Duodenal mucosa (tissue), 2 donors: ENCODE results near the gene CWC25.

Experiments
- H3K27ac ChIP-seq: one replicate; pipeline ENCODE4 v1.7.0; 2013; ENCODE audit warnings: low read depth, low read length
- H3K27me3 ChIP-seq, 2 donors: one replicate each; pipeline ENCODE4 v1.7.0; 2013; ENCODE audit warnings: low read length in 2 of 2, control low read depth in 1 of 2; ENCODE audit not compliant: insufficient read depth in 2 of 2, control insufficient read depth in 1 of 2
- H3K36me3 ChIP-seq, 2 donors: one replicate each; pipeline ENCODE4 v1.7.0; 2013; ENCODE audit warnings: low read length in 2 of 2, control low read depth in 1 of 2; ENCODE audit not compliant: insufficient read depth in 2 of 2, control insufficient read depth in 1 of 2
- H3K4me1 ChIP-seq, 2 donors: one replicate each; pipeline ENCODE4 v1.7.0; 2013; ENCODE audit warnings: low read length in 2 of 2, control low read depth in 1 of 2; ENCODE audit not compliant: insufficient read depth in 2 of 2, control insufficient read depth in 1 of 2
- H3K4me3 ChIP-seq, 2 donors: one replicate each; pipeline ENCODE4 v1.7.0; 2013; ENCODE audit warnings: low read length in 2 of 2, low read depth in 1 of 2
- H3K9ac ChIP-seq, 2 donors: one replicate each; pipeline ENCODE4 v1.7.0; 2013; ENCODE audit warnings: low read length in 2 of 2, low read depth in 1 of 2
- H3K9me3 ChIP-seq, 2 donors: one replicate each; pipeline ENCODE4 v1.7.0; 2013; ENCODE audit warnings: low read length in 2 of 2, control low read depth in 1 of 2; ENCODE audit not compliant: control insufficient read depth in 1 of 2

The CWC25 gene

GRCh38 chr17:38851434-38851833 lies 26.3 kb upstream of the CWC25 start:
- peak overlapping the region; percentile 81 to 98 for H3K4me3 ChIP-seq
- H3K9ac ChIP-seq, result peak overlapping the region; percentile 86 to 93
- H3K9me3 ChIP-seq, result no peaks in the 10 kb centered on the region
- peaks cover 16 to 30% of the 10 kb centered on the region in 2 donors for H3K4me1 ChIP-seq
- H3K27ac ChIP-seq, result no peak overlapping the region
- H3K27me3 ChIP-seq, result no peaks in the 10 kb centered on the region
- H3K36me3 ChIP-seq, result peaks cover 28 to 54% of the 10 kb centered on the region in 2 donors

DNA sequence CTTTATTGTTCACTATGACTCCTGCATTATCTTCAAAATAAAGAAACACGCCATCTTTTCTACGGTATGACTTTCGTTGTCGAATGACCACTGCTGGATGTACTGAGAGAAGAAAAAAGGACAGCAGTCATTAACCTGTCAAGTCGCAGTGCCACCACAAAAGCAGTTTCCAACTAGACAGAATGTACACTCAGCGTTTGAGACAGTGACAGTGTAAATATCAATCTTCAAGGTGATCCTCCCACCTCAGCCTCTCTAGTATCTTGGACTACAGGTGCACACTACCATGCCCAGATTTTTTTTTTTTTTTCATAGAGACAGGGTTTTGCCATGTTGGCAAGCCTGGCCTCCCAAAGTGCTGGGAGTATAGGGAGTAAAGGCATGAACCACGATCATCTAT lies 25.3 kb upstream of the CWC25 start:
- Histone ChIP-seq H3K9ac (no peak overlapping the region), H3K4me1 (peaks cover 16 to 30% of the 10 kb centered on the region in 2 donors), H3K9me3 (no peaks in the 10 kb centered on the region), H3K4me3 (no peak overlapping the region), H3K27me3 (no peaks in the 10 kb centered on the region), H3K36me3 (peaks cover 28 to 54% of the 10 kb centered on the region in 2 donors), H3K27ac (no peak overlapping the region)

DNA sequence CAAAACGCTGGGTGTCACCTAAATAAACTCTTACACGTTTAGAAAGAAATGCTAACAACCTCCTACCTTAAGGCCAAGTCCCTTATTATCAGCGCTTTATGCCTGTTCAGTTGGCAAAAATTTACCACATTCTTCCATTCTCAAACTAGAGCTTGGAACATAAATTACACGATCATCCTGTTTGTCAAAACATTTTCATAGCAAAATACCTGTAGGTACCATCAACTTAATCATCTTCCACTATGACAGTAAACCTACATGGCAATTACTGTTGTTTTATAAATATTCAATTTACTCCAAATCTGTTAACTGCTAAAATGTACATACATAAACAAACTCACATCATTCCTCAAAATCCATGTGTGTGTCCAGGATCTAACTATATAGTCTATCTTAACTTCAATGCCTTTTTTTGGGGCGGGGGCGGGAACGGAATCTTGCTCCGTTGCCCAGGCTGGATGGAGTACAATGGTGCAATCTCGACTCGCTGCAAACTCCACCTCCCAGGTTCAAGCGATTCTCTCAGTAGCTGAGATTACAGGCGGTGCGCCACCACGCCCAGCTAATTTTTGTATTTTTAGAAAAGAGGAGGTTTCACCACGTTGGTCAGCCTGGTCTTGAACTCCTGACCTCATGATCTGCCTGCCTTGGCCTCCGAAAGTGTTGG lies 24.0 kb upstream of the CWC25 start:
- peaks cover 28 to 54% of the 10 kb centered on the region in 2 donors for H3K36me3 ChIP-seq

DNA sequence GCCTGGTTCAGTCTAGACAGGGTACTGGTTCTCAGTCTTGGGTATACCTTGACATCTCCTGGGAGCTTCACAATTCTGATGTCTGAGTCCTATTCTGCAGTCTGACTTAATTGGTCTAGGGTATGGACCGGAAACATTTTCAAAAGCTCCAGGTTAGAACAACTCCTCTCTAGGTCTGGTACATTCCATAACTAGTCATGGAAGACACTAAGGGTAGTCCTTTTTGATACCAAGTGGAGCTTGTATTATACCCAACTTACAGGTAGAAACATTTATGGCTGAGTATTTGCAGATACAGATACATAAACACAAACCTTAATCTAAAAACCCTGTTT lies 23.4 kb upstream of the CWC25 start:
- Histone ChIP-seq H3K27ac (no peak overlapping the region), H3K36me3 (peaks cover 28 to 54% of the 10 kb centered on the region in 2 donors)

More for the DNA sequence above, 24.0 kb upstream of the CWC25 start:
- Histone ChIP-seq H3K27ac (no peak overlapping the region), H3K9ac (no peak overlapping the region), H3K4me1 (peaks cover 16 to 26% of the 10 kb centered on the region in 2 donors), H3K4me3 (no peak overlapping the region), H3K27me3 (no peaks in the 10 kb centered on the region), H3K9me3 (no peaks in the 10 kb centered on the region)

GRCh38 chr17:38844261-38844757 lies 19.2 kb upstream of the CWC25 start:
- Histone ChIP-seq H3K27me3 (no peaks in the 10 kb centered on the region), H3K9me3 (no peaks in the 10 kb centered on the region), H3K4me1 (no peaks in the 10 kb centered on the region), H3K36me3 (peaks cover 13 to 20% of the 10 kb centered on the region in 2 donors), H3K9ac (no peak overlapping the region), H3K27ac (no peak overlapping the region), H3K4me3 (no peak overlapping the region)

More for the DNA sequence above, 23.4 kb upstream of the CWC25 start:
- Histone ChIP-seq H3K4me1 (peaks cover 16 to 26% of the 10 kb centered on the region in 2 donors), H3K4me3 (no peak overlapping the region), H3K27me3 (no peaks in the 10 kb centered on the region), H3K9ac (no peak overlapping the region), H3K9me3 (no peaks in the 10 kb centered on the region)

DNA sequence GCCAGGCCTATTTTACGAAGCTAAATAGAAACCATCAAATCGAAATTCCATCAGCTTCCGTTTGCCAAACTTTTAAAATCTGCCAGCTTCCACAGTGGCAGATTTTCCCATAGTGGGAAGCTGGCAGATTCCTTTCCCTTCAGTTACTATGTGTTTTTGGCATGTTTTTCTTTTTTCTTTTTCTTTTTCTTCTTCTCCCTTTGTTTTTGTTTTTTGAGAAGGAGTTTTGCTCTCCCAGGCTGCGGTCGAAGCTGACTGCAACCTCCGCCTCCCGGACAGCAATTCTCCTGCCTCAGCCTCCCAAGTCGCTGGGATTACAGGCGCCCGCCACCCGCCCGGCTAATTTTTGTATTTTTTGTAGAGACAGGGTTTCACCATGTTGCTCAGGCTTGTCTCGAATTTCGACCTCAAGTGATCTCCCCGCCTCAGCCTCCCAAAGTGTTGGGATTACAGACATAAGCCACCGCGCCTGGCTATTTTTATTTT lies 684 bp upstream of the CWC25 start:
- H3K27me3 ChIP-seq, result no peaks in the 10 kb centered on the region
- H3K9me3 ChIP-seq, result no peaks in the 10 kb centered on the region
- peaks cover 14 to 19% of the 10 kb centered on the region in 2 donors for H3K4me1 ChIP-seq
- H3K4me3 ChIP-seq, result peak overlapping the region; percentile 98
- H3K9ac ChIP-seq, result peak overlapping the region; percentile 95 to 98
- peaks cover 3 to 8% of the 10 kb centered on the region in 2 donors for H3K36me3 ChIP-seq
- H3K27ac ChIP-seq, result peak overlapping the region; percentile 97

GRCh38 chr17:38815576-38816193 lies 9.4 kb downstream of the CWC25 start:
- no peak overlapping the region for H3K4me3 ChIP-seq
- no peak overlapping the region for H3K9ac ChIP-seq
- H3K9me3 ChIP-seq, result no peaks in the 10 kb centered on the region
- H3K27ac ChIP-seq, result no peak overlapping the region
- no peaks in the 10 kb centered on the region for H3K4me1 ChIP-seq
- peaks cover 24 to 60% of the 10 kb centered on the region in 2 donors for H3K36me3 ChIP-seq
- H3K27me3 ChIP-seq, result no peaks in the 10 kb centered on the region

GRCh38 chr17:38809828-38810227 lies 15.3 kb downstream of the CWC25 start:
- no peak overlapping the region for H3K4me3 ChIP-seq
- H3K36me3 ChIP-seq, result peaks cover 40 to 74% of the 10 kb centered on the region in 2 donors
- no peaks in the 10 kb centered on the region for H3K4me1 ChIP-seq
- no peak overlapping the region for H3K27ac ChIP-seq
- H3K27me3 ChIP-seq, result no peaks in the 10 kb centered on the region
- no peaks in the 10 kb centered on the region for H3K9me3 ChIP-seq
- H3K9ac ChIP-seq, result no peak overlapping the region

DNA sequence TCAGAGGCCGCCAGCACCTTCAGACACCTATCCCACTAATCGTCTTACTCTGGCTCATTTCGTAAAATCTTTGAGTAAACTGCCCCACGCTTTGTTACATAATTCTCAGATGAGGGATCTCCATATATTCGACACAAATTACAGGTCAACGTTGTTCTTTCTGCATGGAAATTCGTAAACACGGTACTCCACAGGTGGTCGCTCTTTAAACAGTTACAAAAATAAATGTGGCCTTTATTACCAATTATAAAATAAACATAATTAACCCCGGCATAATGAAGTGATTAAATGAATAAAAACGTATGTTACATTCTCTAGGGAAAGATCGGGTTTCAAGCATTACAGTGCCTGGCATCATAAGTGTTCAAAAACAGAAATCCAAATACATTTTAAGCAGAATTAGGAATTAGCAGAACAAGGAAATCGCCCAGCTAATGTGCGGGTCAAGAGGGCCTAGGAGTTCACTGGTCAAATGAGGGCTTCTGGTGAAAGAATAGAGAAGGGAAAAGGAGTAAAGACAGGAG lies 24.8 kb downstream of the CWC25 start:
- Histone ChIP-seq H3K27me3 (no peaks in the 10 kb centered on the region), H3K36me3 (peaks cover 3 to 35% of the 10 kb centered on the region in 2 donors), H3K4me1 (peaks cover 34 to 36% of the 10 kb centered on the region in 2 donors), H3K9ac (peak overlapping the region; percentile 63 to 73), H3K4me3 (peak overlapping the region; percentile 71 to 78), H3K27ac (peak overlapping the region; percentile 98), H3K9me3 (no peaks in the 10 kb centered on the region)
